ENCODE measurements around the gene SLC43A2.
"Not testable (repeated sequence)": the region's sequence is repeated elsewhere in the genome, so short reads cannot be mapped to it uniquely, and the experiment has no call there.

SLC43A2 gene

DNA sequence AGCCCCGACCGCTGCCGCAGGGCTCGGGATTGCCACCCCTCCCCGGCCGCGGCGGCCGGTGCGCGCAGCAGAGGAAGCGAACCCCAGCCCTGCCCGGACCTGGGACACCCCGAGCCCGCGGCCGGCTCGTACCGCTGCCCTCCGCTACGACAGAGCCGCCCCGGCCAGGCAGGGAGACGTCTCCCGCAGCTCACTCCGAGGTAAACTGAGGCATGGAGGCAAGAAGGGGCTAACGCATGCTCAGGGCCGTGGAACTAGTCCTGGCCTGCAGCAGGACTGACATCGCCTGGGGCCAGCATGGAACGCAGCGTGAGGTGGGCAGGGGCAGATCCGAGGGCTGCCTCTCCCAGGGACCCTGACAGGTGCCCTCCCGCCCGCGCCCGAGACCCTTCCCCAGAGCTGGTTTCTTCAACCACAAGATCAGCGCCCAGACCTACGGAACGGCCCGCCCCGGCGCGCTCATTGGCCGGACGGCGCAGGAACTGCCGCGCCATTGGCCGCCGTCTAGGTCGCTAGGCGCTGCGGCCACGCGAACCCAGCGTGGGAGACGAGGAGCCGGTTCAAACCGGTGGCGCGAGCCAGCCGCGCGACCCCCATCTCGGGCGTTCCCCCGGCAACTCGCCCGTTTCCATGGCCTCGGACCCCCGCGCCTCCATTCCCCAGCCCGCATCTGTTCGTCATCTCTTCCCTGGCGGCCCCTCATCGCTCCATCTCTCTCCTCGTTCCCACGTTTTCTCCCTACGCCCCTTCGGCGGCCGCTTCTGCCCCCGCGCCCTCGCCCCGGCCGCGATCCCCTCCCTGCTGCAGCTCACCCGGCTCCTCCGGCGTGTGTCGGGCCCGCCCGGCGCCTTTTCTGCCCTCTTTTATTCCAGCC is at the start of gene SLC43A2:
Gene SLC43A2 (minus strand): TSS at position 853 of the 874 bp plus-strand sequence. CDS start 960 bp downstream, outside the sequence.
- peak; percentile 98 for DNase-seq

DNA sequence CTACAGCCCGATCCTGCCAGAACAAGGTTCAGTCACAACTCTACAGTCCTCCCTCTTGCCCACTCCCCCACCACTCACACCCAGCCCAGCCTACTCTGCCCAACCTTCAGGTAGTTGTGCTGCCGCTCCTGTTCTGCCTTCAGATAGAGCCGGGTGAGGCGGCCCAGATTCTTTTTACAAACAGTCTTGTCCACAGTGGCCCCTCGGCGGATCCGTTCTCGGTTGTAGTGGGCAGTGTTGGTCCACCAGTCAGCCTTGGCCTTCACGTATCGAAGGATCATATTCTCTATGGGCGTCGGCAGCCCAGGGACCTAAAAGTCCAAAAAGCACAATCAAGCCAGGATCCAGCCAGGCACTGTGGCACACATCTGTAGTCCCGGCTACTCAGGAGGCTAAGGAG is 47.8 kb upstream of the SLC43A2 start:
- no peak for DNase-seq

DNA sequence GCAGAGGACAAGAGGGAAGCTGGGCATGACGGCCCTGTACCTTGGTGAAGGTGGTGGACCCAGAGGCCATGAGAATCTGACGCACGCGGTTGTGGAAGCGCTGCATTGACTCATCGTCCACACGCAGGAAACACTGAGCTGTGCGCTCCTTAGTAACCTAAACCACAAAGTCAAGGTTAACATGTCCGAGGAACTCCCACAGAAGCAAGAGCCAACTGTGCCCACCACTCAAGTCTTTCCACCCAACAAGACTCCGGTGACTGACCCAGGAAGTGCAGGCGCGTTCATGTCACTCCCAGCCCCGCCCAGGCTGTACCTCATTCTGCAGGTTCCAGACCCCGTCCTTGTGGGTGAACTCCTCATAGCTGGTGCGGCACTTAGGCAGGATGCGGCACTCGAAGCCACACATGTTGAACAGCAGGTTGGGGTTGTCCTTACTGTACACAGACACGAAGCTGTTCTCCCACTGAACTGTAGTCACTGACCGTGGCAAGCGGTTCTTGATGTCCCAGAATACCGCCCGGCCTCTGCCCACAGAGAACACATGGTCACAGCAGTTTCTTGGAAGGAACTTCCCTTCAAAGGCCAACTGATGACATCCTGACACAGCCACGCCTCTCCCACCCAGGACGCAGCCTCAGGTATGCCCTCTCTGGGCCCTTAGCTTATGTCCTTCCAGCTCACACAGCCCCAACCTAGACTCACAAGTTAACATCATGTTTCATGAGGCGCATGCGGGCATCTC is 44.6 kb upstream of the SLC43A2 start:
- no peak for DNase-seq

DNA sequence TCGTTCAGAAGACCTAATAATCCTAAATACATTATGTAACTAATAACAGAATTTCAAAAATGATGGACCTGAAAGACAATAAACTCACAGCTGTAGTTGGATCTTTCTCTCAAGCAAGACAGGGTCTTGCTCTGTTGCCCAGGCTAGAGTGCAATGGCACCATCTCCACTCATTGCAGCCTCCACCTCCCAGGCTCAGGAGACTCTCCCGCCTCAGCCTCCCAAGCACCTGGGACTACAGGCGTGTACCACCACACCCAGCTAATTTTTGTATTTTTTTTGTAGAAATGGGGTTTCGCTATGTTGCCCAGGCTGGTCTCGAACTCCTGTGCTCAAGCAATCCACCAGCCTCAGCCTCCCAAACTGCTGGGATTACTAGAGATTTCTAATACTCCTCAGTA is 35.3 kb upstream of the SLC43A2 start:
- DNase-seq: not testable (repeated sequence)

DNA sequence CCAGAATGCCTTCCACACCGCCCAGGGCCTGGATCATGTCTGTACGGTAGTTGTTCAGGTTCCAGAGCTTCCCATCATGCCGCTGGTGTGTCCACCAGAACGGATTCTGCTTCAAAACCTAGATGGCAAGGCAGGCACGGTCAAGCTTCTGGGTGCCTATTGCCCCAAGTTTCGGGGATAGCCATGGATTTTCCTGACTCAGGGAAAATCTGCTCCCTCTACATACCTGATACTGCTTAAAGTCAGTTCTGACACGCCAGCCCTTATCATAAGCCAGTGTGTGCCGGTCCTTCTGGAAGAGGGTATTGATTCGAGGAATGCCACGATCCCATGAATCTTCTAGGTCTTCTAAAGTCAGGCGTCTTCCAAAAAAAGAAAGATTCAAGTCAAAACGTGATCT is 32.4 kb upstream of the SLC43A2 start:
- DNase-seq: no peak

DNA sequence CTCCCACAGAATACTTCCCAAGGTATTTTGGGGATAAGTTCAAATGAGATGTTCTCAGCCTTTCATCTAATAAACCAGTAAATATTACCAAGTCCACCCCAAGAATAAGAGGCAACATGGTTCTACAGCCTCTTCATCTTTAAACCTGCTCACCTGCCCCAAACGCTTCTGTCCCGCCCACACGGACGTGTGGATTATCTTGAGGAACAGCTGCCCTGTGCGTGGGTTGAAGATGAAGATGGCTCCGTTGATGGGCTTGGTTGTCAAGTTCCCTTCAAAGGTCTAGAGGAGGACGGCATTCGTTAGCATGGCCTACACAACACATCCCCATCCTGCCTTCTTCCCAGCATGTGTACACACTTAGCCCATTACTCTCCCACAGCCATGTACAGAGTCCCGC is 29.5 kb upstream of the SLC43A2 start:
- DNase-seq: no peak

DNA sequence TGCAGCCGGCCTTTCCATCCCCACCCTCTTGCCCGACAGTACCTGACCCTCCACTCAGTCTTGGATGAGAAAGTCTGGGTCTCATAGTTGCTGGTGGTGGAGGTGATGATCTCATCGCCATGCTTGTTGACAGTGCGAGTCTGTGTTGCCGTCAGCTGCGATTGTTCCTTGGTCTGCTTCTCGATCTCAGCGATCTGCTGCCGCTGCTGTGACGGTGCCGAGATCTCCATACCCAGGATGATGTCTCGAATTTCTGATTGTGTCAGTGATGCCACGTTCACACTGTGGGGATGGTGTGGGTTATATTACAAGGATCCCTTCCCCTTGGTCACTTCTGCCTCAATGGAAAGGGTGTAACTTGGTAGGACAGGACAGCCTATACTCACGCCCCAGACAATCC is 25.1 kb upstream of the SLC43A2 start:
- no peak for DNase-seq

DNA sequence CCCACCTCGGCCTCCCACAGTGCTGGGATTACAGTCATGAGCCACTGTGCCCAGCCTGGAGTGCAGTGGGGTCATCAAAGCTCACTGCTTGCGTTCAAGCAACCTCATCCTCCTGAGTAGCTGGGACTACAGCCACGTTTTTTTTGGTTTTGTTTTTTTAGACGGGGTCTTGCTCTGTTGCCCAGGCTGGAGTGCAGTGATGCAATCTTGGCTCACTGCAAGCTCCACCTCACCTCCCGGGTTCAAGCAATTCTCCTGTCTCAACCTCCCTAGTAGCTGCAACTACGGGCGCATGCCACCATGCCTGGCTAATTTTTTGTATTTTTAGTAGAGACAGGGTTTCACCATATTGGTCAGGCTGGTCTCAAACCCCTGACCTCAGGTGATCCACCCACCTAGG is 24.2 kb upstream of the SLC43A2 start:
- not testable (repeated sequence) for DNase-seq

DNA sequence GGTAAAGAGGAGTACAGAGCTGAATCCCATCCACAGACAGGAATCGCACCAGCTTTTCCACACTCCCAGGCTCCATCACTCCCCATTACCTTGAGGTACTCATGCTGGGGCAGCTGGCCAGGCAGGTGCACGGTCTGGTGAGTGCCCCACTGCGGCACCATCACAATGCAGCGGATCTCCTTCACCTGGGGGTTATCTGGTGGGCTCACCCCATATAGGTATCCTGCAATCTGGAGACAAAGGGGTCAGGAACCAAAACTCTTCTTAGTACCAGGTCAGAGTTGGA is 22.9 kb upstream of the SLC43A2 start:
- DNase-seq: no peak

DNA sequence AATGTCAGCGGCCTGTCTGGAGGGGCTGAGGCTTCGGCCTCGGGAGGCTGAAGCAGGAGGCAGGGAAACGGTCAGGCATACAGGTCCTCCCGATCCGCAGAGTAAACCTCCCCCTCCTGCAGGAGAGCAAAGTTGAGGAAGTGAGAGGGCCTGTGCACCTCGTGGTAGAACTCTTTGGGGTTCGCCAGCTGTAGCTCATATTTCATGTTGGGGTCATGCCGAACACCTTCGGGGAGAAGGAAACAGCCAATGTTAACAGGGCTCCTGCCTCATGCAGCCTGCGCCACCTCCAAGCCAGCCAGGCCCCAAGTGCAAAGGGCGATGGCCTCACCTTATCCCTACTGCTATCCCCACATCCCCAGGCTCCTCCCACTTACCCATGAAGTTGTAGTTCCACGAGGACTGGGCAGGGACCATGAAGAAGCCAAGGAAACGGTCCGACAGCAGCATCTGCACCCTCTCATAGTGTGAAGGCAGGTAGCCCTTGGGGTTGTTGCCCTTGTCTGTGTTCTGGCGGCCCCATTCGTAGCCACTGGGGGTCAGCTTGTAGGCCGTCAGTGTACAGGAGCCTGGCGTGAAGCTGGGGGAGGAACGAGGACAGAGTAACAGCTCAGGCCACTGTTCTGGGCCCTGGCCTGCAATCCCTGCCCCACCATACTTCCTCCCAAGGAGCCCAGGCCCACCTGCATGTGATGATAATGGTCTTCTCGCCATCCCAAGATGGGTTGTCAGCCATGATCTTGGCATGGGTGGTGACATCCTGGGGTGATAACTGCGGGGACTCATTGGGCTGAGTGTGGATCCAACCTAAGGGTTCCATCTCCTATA is 22.3 kb upstream of the SLC43A2 start:
- DNase-seq: no peak

DNA sequence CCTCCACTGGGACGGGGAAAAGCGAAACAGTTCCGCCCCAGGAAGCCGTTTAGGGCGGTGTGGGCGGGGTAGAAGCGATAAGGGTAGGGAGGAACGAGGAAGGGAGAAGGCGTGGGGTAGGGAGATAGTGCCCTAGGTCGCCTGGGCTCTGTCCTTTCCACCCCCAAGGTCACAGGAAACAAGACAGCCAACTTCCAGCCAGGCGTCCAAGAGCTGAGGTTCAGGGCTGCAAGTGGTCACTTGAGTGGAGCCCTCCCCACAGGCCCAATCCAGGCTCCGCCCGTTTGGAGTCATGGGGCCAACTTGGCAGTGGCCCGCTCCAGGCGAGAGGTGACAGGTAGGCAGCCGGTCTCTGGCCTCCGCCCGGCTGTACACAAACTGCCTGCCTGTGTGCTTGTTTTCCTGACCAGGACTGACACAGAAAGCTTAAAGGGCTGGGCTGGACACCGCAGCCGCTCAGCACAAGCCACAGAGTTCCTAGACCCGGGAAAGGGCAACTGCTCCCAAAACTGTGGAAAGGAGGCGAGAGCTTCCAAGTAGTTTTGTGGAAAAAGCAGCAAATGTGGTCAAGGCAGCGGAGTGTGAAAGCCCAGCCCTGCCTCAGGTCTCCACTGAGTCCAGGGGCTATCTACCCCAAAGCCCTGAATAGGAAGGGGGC is 21.3 kb upstream of the SLC43A2 start, which contains the start of gene RILP:
Gene RILP (minus strand): TSS at position 23 of the 658 bp plus-strand sequence. CDS start 62 bp downstream, outside the sequence.
- peak; percentile 74 for DNase-seq

DNA sequence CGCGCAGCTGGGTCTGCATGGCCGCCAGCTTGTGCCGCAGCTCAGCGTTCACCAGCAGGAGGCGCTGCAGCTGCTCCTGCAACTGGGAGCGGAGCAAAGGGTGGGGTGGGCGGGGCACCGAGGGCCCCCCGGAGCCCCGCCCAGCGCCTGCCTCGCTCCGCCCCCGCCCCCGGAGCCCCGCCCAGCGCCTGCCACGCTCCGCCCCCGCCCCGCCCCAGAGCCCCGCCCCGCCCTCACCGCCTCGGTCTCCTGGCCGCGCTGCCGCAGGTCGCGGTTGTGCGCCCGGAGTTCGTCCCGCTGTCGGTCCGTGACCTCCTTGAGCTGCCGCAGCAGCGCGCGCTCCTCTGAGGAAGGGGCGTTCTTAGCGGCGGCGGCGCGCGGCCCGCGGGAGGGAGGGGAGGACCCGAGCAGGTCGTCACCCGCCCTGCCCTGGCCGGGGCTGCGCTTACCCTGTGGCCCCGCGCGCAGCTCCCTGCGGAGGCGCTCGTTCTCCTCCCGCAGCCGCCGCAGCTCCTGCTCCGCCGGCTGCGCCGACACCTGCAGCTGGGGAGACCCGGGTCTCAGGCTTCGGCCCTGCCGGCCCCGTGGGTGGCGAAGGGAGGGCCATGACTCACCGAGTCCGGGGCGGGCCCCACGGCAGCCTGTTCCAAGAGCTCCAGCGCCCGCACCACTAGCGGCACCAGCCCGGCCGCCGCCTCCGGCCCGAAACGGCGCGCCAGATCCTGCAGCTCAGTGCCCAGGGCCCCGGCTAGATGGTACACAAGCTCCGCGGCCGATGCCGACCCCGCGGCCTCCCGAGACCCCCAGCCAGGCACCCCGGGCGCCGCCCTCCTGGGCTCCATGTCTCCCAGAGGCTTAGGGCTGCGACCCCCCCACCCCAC is 20.6 kb upstream of the SLC43A2 start:
- peak; percentile 97 for DNase-seq

DNA sequence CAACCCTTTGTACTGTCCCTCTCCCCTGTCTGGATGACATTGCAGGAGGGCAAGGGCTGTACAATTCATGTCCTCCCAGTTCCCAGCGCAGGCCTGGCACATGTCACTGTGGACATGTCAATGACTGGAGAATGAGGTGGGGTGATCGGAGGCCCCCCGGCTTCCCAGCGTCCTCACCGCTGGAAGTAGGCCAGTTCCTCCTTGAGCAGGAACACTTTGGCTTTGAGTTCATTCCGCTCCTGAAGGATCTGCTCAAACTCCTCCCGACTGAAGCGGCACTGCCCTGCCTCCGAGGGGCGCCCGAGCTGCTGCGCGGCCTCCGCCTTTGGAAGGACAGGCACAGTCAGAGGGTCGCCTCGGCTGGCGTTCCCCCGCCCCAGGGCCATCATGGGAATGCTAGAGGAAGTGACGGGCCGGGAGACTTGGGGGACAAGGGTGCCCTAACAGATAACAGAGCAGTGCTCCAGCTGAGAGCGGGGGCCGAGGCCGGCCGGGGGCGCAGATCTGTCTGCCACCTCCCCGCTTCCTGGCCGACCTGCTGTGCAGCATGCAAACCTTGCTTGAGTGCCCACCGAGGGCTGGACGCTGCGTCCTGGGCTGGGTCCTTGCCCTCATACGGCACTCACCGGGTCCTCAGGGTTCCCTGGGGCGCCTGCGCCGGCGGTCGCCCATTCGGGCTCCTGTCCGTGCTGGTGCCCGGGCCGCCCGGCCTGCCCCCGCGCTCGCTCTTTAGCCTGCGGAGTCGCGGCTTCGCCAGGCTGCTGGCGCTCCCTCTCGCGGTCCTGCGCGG is 19.7 kb upstream of the SLC43A2 start:
- peak; percentile 69 for DNase-seq

DNA sequence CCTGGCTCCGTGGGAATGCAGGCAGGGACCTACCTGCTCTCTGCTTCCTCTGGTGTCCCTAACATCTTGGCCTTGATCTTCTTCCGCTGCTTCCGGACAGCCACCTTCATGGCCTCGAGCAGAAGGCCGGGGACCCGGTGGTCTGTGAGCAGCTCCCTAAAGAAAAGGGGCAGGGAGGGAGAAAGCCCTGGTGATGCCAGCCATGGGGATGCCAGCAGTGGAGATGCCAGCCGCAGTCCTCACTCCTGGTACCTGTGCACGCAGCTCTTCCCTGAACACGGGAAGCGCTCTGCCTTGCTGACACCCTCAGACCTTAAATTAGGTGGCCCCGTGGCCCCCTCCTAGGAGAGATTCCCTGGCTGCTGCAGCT is 19.2 kb upstream of the SLC43A2 start:
- no peak for DNase-seq

DNA sequence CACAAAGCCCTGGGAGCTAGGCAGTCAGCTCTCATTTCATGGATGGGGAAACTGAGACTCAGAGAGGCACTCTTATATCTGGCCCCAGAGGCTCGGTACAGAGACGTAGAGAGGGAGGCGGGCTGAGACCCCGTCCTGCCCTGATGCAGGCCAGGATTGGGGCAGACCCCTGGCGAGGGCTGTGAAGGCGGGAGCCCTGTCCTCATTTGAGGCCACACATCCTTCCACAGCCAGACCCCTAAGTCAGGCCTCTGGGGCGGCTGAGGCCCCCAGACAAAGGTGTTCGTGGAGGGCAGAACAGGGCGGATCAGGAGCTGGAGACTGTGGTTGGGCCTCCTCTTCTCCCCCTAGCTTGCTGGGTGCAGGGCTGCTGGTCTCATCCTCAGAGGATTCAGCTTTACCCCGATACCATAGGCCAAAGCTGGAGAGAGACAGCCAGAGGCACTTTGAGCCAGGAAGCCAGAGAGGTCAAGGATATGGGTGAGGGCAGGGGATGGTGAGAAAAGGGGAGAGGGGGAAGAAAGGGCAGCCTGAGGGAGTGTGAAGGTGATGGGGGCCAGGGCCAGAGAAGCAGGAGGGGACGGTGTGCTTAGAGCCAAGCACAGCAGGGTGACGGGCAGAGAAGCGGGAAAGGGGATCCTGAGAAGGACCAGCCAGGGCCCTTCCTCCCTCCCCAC is 17.7 kb upstream of the SLC43A2 start:
- DNase-seq: no peak

DNA sequence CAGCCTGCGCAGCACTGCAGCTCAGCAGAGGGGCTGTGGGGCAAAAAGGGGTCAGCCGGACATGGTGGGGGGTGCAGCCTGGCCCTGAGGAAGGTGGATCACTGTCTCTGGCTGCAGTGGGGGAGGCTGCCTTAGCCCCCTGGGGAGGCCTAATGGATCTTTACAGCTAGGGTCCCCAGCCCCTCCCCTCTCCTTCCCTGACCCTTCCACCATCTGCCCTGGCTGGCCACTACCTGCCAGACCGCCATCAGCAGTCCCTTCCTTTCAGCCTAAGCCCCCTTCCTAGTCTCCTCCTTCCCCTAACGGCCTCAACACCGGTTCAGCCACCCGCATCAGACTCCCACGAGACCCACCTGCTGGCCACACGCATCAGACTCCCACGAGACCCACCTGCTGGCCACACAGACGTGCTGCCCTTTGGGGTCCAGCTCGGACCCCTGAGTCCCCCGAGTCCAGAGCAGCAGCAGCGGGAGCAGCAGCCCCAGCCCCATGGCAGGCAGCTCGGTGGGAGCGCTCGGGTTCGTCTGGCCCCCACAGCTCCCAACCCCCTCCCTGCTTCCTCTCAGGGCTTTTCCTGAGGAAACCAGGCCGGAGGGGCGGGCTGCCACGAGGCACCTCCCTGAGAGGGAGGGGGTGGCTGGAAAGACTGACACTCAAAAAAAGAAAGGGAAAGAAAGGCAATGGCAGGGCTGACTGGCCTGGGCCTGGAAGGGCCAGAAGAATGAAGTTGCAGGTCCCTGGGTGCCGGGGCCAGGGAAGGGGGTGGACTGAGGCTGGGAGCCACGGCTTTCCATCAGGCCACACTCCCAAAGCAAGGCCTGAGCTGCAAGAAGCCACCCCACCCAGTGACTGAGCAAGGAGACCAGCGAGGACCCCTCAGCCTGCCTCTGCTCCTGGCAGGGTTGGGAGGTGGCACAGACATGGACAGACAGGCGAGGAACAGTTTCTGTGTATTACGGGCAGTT is 16.9 kb upstream of the SLC43A2 start, which contains the start of gene SCARF1:
Gene SCARF1 (minus strand): TSS at position 526 of the 965 bp plus-strand sequence. CDS start 35 bp downstream, at position 491.
- no peak for DNase-seq

DNA sequence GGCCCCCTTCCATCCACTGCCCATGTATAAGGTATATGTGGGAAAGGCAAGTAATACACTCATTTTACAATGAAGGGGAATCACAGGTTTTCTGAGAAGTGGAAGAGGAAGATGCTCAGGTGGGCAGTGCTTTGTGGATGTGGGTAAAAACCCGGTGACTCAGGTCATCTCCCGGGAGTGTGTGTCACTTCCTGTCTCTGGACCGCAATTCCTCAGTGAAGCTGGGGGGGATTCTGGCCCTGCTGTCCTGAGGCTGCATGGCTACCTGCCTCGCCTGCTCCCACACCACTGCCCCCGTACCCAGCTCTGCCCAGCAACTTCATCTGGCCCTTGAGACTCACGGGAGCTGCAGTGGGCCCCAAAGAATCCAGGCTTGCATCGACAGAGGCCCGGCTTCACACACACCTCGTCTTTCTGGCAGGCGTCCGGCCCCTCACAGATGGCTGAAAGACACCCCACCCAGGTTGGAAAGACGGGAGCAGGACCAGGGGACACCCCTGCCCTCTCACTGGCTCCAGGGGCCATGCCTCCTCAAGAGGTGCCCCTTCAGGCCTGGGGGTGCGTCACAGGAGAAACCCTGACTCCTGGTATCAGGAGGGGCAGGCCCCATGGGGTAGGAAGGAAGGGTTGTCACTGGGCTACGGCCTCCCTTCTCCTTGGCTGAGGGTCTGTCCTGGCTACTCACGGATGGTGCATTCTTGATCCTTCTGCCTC is 16.0 kb upstream of the SLC43A2 start:
- no peak for DNase-seq

DNA sequence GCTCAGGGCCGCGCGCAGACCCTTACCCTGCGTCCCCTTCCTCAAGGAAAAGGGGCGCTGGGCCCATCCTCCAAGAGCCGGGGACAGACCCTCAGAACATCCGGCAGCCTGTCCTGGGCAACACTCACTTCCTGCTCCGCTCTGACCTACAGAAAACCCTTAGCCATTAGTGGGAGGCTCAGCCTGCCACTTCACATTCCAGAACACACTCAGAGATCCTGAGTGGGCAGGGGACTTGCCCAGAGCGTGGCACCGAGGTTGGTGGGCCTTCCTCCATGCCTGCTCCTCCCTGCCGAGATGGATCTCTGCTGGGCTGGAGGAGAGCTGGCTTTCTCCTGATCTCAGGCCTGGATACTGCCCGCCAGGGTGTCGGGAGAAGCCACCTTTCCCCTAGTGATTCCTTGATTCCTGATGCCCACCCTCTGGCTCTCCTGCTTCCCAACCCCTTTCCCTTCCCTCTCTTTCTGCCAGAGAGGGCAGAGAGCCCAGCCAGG is 15.4 kb upstream of the SLC43A2 start:
- DNase-seq: no peak
